ENCODE data around the gene CAMK2A. TPM values are rescaled to one million over a fixed set of nuclear protein-coding genes. Genes with fewer than 3 reads are reported as not detected.

The CAMK2A gene
- polyA plus RNA-seq, 1 donor (not counting 4 experiments of a cell fraction or from before 2014, with no cell fraction given) = 0.05 TPM

DNA sequence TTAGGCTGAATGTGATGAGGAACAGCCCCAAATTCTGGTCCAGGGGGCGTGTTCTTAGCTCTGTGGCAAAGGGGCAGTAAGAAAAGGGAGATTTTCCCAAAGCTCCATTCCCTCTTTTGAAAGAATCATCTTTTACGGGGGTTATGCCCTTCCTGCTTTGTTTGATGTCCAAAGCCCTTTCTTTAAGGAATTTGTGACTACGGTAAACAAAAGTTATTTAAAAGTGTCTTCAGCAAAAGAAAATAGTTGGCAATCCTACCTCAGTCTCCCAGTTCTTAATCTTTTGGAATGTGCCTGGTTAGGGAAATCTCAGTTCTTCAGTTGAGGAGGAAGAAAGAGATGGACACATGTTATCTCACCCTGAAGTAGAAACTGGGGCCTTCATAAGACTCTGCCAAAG is 37.6 kb upstream of the CAMK2A start:
- Histone ChIP-seq H2AFZ (ENCODE audit: control insufficient read depth, low read length) (no peak overlapping the region), H3K27me3 (ENCODE audit: control insufficient read depth, extremely low read depth, insufficient read depth, low read length) (no peaks in the 10 kb centered on the region), H3K9me1 (ENCODE audit: control insufficient read depth, extremely low read depth, insufficient read depth, low read length) (no peaks in the 10 kb centered on the region), H4K20me1 (ENCODE audit: control insufficient read depth, extremely low read depth, insufficient read depth, low read length) (no peaks in the 10 kb centered on the region), H3K4me1 (ENCODE audit: control insufficient read depth, extremely low read depth, insufficient read depth, low read length) (peaks cover 14% of the 10 kb centered on the region), H3K4me3 (ENCODE audit: control insufficient read depth in 2 of 3, extremely low read depth in 1 of 3, insufficient read depth in 2 of 3, low read depth in 1 of 3, low read length in 3 of 3) (no peak overlapping the region), H3K9me3 (ENCODE audit: control insufficient read depth, low read depth, low read length) (no peaks in the 10 kb centered on the region), H3K79me2 (ENCODE audit: control insufficient read depth, insufficient read depth, low read length) (no peaks in the 10 kb centered on the region), H3K36me3 (ENCODE audit: control insufficient read depth in 2 of 2, extremely low read depth in 1 of 2, insufficient read depth in 2 of 2, low read length in 2 of 2) (no peaks in the 10 kb centered on the region), H3K27ac (ENCODE audit: control insufficient read depth, insufficient read depth, low read length) (no peak overlapping the region), H3K9ac (ENCODE audit: control insufficient read depth, extremely low read depth, insufficient read depth, low read length) (no peak overlapping the region), H3K4me2 (ENCODE audit: control insufficient read depth, extremely low read depth, insufficient read depth, low read depth, low read length) (no peak overlapping the region)
- no peak for DNase-seq (ENCODE audit: low read depth, low spot score)
- no peak for TF ChIP-seq CTCF (optimal IDR thresholded peaks at IDR 0.05 in 1 of 3, IDR thresholded peaks at IDR 0.05 in 1 of 3, conservative IDR thresholded peaks at IDR 0.05 in 1 of 3; ENCODE audit: extremely low read depth in 1 of 3, insufficient read depth in 2 of 3, low read length in 3 of 3)
- no peak for TF ChIP-seq EZH2 (IDR thresholded peaks at IDR 0.05; ENCODE audit: low read length)
- FAIRE-seq = no peak
- dilution Hi-C loops (cut with MboI; ENCODE audit: extremely low pct_ligation_motif_present, low sequenced_read_pairs) = no loop called here

DNA sequence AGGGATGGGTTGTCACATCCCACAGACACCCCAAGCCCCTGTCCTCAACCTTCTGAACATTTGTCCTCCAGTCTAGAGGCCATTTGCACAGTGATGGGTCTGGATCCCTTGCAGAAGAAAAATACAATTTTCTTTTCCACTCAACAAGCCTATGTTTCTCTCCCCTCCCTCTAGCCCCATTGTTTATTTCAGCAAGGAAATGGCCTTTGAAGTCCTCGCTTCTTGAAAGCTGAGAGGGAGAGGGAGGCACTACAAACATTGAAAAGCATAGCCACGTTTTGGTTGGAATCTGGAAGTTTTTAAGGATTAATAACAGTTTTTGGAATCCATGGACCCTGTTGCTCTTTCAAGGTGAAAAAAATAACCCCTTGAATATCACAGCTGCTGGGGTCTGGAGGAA is 37.1 kb upstream of the CAMK2A start:
- TF ChIP-seq EZH2 (IDR thresholded peaks at IDR 0.05; ENCODE audit: low read length) (no peak), CTCF (optimal IDR thresholded peaks at IDR 0.05 in 1 of 3, IDR thresholded peaks at IDR 0.05 in 1 of 3, conservative IDR thresholded peaks at IDR 0.05 in 1 of 3; ENCODE audit: extremely low read depth in 1 of 3, insufficient read depth in 2 of 3, low read length in 3 of 3) (no peak)
- H3K27ac ChIP-seq (ENCODE audit: control insufficient read depth, insufficient read depth, low read length) = no peak overlapping the region
- no peaks in the 10 kb centered on the region for H4K20me1 ChIP-seq (ENCODE audit: control insufficient read depth, extremely low read depth, insufficient read depth, low read length)
- H3K79me2 ChIP-seq (ENCODE audit: control insufficient read depth, insufficient read depth, low read length) = no peaks in the 10 kb centered on the region
- FAIRE-seq (no peak), DNase-seq (ENCODE audit: low read depth, low spot score) (no peak)
- no peaks in the 10 kb centered on the region for H3K36me3 ChIP-seq (ENCODE audit: control insufficient read depth in 2 of 2, extremely low read depth in 1 of 2, insufficient read depth in 2 of 2, low read length in 2 of 2)
- H3K9me3 ChIP-seq (ENCODE audit: control insufficient read depth, low read depth, low read length) = no peaks in the 10 kb centered on the region
- H3K4me1 ChIP-seq (ENCODE audit: control insufficient read depth, extremely low read depth, insufficient read depth, low read length) = peaks cover 18% of the 10 kb centered on the region
- dilution Hi-C loops (cut with MboI; ENCODE audit: extremely low pct_ligation_motif_present, low sequenced_read_pairs) = no loop called here
- H3K9ac ChIP-seq (ENCODE audit: control insufficient read depth, extremely low read depth, insufficient read depth, low read length) = no peak overlapping the region
- no peaks in the 10 kb centered on the region for H3K9me1 ChIP-seq (ENCODE audit: control insufficient read depth, extremely low read depth, insufficient read depth, low read length)
- no peak overlapping the region for H3K4me3 ChIP-seq (ENCODE audit: control insufficient read depth in 2 of 3, extremely low read depth in 1 of 3, insufficient read depth in 2 of 3, low read depth in 1 of 3, low read length in 3 of 3)
- H3K4me2 ChIP-seq (ENCODE audit: control insufficient read depth, extremely low read depth, insufficient read depth, low read depth, low read length) = no peak overlapping the region
- H2AFZ ChIP-seq (ENCODE audit: control insufficient read depth, low read length) = no peak overlapping the region
- H3K27me3 ChIP-seq (ENCODE audit: control insufficient read depth, extremely low read depth, insufficient read depth, low read length) = no peaks in the 10 kb centered on the region
